Activated T-cell treated with anti-CD3 and anti-CD28 coated beads for 4 hours (primary cell): ENCODE data around the gene ASPRV1.

Experiments used
- DNase-seq: peaks from one replicate; pipeline ENCODE4 v3.0.0-alpha.2; 2020

The ASPRV1 gene

GRCh38 chr2:69988086-69988635 is 26.7 kb upstream of the ASPRV1 start:
- DNase-seq, result no peak

GRCh38 chr2:69986691-69987090 is 25.3 kb upstream of the ASPRV1 start:
- no peak for DNase-seq

GRCh38 chr2:69985688-69986087 is 24.3 kb upstream of the ASPRV1 start:
- no peak for DNase-seq

- DNase-seq, result no peak
Measured at GRCh38 chr2:69985216-69985615, 23.8 kb upstream of the ASPRV1 start.

GRCh38 chr2:69983392-69983966 is 22.0 kb upstream of the ASPRV1 start:
- no peak for DNase-seq

- DNase-seq, result no peak
Measured at GRCh38 chr2:69979902-69980807, 18.7 kb upstream of the ASPRV1 start.

GRCh38 chr2:69977906-69978482 is 16.6 kb upstream of the ASPRV1 start:
- DNase-seq, result no peak

- no peak for DNase-seq
Measured at GRCh38 chr2:69977186-69977585, 15.8 kb upstream of the ASPRV1 start.

GRCh38 chr2:69975853-69976462 is 14.5 kb upstream of the ASPRV1 start:
- no peak for DNase-seq

GRCh38 chr2:69975136-69975852 is 13.9 kb upstream of the ASPRV1 start:
- DNase-seq, result no peak

GRCh38 chr2:69973335-69973735 is 11.9 kb upstream of the ASPRV1 start:
- DNase-seq, result no peak

- no peak for DNase-seq
Measured at GRCh38 chr2:69972822-69973221, 11.4 kb upstream of the ASPRV1 start.

GRCh38 chr2:69969991-69970390 is 8.6 kb upstream of the ASPRV1 start:
- no peak for DNase-seq

- DNase-seq, result no peak
Measured at GRCh38 chr2:69969126-69969983, 7.9 kb upstream of the ASPRV1 start.

GRCh38 chr2:69968609-69969008 is 7.2 kb upstream of the ASPRV1 start:
- no peak for DNase-seq

GRCh38 chr2:69966496-69966895 is 5.1 kb upstream of the ASPRV1 start:
- DNase-seq, result no peak

GRCh38 chr2:69965756-69966445 is 4.5 kb upstream of the ASPRV1 start:
- DNase-seq, result no peak

GRCh38 chr2:69964353-69964841 is 3.0 kb upstream of the ASPRV1 start:
- DNase-seq, result no peak

- DNase-seq, result no peak
Measured at GRCh38 chr2:69962986-69963730, 1.7 kb upstream of the ASPRV1 start.

GRCh38 chr2:69960821-69961220 is 610 bp downstream of the ASPRV1 start:
- DNase-seq, result no peak
